ENCODE results near the gene KCNJ10. TPM values are rescaled to one million over a fixed set of nuclear protein-coding genes. Genes with fewer than 3 reads are reported as not detected.

Gene KCNJ10
- total RNA-seq, 1 donor from 2014 or later: not detected

GRCh38 chr1:159960721-159961381 lies 109.1 kb downstream of the KCNJ10 start:
- Histone ChIP-seq H3K27me3 (no peaks in the 10 kb centered on the region), H3K9me3 (no peaks in the 10 kb centered on the region), H3K4me3 (no peak overlapping the region), H3K36me3 (no peaks in the 10 kb centered on the region), H3K4me1 (no peaks in the 10 kb centered on the region), H3K27ac (no peak overlapping the region)
- TF ChIP-seq, protein P1, sequence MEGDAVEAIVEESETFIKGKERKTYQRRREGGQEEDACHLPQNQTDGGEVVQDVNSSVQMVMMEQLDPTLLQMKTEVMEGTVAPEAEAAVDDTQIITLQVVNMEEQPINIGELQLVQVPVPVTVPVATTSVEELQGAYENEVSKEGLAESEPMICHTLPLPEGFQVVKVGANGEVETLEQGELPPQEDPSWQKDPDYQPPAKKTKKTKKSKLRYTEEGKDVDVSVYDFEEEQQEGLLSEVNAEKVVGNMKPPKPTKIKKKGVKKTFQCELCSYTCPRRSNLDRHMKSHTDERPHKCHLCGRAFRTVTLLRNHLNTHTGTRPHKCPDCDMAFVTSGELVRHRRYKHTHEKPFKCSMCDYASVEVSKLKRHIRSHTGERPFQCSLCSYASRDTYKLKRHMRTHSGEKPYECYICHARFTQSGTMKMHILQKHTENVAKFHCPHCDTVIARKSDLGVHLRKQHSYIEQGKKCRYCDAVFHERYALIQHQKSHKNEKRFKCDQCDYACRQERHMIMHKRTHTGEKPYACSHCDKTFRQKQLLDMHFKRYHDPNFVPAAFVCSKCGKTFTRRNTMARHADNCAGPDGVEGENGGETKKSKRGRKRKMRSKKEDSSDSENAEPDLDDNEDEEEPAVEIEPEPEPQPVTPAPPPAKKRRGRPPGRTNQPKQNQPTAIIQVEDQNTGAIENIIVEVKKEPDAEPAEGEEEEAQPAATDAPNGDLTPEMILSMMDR (IDR thresholded peaks at IDR 0.05): no peak
- no peak for DNase-seq
- peak; percentile 37 for ATAC-seq
- intact Hi-C loops (cut with DNase I): no loop called here

- Histone ChIP-seq H3K27ac (no peak overlapping the region), H3K27me3 (no peaks in the 10 kb centered on the region), H3K9me3 (no peaks in the 10 kb centered on the region), H3K4me3 (no peak overlapping the region), H3K4me1 (no peaks in the 10 kb centered on the region), H3K36me3 (no peaks in the 10 kb centered on the region)
- DNase-seq: no peak
- TF ChIP-seq, protein P1 (IDR thresholded peaks at IDR 0.05): no peak
- intact Hi-C loops (cut with DNase I): no loop called here
- peak; percentile 68 for ATAC-seq
These were observed 110.5 kb downstream of the KCNJ10 start for GRCh38 chr1:159959451-159959850.

DNA sequence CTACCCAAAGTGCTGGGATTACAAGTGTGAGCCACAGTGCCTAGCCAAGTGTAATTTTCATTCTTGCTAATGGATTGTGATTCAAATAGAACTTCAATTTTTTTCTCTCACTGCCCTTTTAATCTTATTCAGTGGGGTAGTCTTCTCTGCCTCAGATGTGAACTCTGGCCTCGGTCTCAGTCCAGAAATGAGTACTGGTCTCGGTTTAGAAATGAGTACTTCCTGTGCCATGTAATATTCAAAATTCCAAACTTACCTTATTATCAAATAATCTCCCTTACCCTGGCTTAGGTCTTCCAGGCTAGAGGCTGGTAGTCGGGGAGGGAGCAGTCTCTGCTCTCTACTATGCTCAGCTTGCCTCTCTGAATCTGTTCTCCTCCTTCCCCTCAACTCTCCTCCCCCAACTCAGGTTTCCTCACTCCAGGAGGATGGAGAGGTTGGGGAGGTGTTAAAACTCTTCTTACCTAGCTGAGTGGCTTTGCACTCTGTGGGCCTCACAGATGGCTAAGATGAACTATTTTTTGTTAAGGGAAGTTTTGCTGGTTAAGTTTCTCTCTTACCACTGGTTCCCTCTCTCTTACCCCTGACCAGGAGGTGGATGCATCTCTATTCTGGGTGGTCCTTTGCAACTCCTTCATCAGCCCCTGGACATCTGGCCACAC lies 111.1 kb downstream of the KCNJ10 start:
- Histone ChIP-seq H3K4me3 (no peak overlapping the region), H3K4me1 (no peaks in the 10 kb centered on the region), H3K36me3 (no peaks in the 10 kb centered on the region), H3K27me3 (no peaks in the 10 kb centered on the region), H3K27ac (no peak overlapping the region), H3K9me3 (no peaks in the 10 kb centered on the region)
- DNase-seq: no peak
- intact Hi-C loops (cut with DNase I): no loop called here
- ATAC-seq: no peak
- TF ChIP-seq, protein P1 (IDR thresholded peaks at IDR 0.05): no peak

GRCh38 chr1:159957824-159958268 lies 112.1 kb downstream of the KCNJ10 start:
- Histone ChIP-seq H3K4me3 (no peak overlapping the region), H3K27me3 (no peaks in the 10 kb centered on the region), H3K27ac (no peak overlapping the region), H3K4me1 (no peaks in the 10 kb centered on the region), H3K36me3 (no peaks in the 10 kb centered on the region), H3K9me3 (no peaks in the 10 kb centered on the region)
- ATAC-seq: peak; percentile 39
- intact Hi-C loops (cut with DNase I): no loop called here
- DNase-seq: no peak
- TF ChIP-seq, protein P1 (IDR thresholded peaks at IDR 0.05): no peak

- no peaks in the 10 kb centered on the region for H3K36me3 ChIP-seq
- ATAC-seq (no peak), DNase-seq (no peak)
- no peak overlapping the region for H3K4me3 ChIP-seq
- peaks cover 3% of the 10 kb centered on the region for H3K27me3 ChIP-seq
- H3K4me1 ChIP-seq: no peaks in the 10 kb centered on the region
- TF ChIP-seq, protein P1 (IDR thresholded peaks at IDR 0.05): no peak
- H3K9me3 ChIP-seq: no peaks in the 10 kb centered on the region
- no peak overlapping the region for H3K27ac ChIP-seq
- intact Hi-C loops (cut with DNase I): no loop called here
These were observed 114.5 kb downstream of the KCNJ10 start for GRCh38 chr1:159955456-159955855.
